ENCODE measurements around the gene OLFM2. TPM values are rescaled to one million over a fixed set of nuclear protein-coding genes. Genes with fewer than 3 reads are reported as not detected.

The OLFM2 gene
- total RNA-seq, 2 donors from 2014 or later: 33.1 to 58.1 TPM

- Histone ChIP-seq H3K4me1 (ENCODE audit: control insufficient read depth, insufficient read depth, low read length) (no peaks in the 10 kb centered on the region), H3K27me3 (ENCODE audit: control insufficient read depth, insufficient read depth, low read length, poor library complexity, severe bottlenecking) (no peaks in the 10 kb centered on the region), H3K4me3 (ENCODE audit: low read length) (no peak overlapping the region), H3K36me3 (ENCODE audit: control insufficient read depth, insufficient read depth, low read length) (no peaks in the 10 kb centered on the region), H3K9me3 (ENCODE audit: control insufficient read depth, low read length) (no peaks in the 10 kb centered on the region), H3K27ac (ENCODE audit: low read depth, low read length) (no peak overlapping the region), H3K9ac (ENCODE audit: extremely low read depth, low read length, poor library complexity, severe bottlenecking) (no peak overlapping the region)
- Mint-ChIP-seq H3K27me3 (ENCODE audit: insufficient read depth) (peaks cover 16% of the 10 kb centered on the region), H3K4me3 (no peak overlapping the region), H3K27ac (no peak overlapping the region), H3K4me1 (no peaks in the 10 kb centered on the region), H3K9me3 (no peaks in the 10 kb centered on the region), H3K36me3 (ENCODE audit: low read depth) (no peaks in the 10 kb centered on the region)
- WGBS, 2 experiments (ENCODE audit: insufficient coverage in 1 of 2, insufficient read length in 1 of 2): 91 to 100% methylated on average over 1 of the region's 1 CpG
- DNase-seq: no peak
- no peak for TF ChIP-seq CTCF (conservative IDR thresholded peaks at IDR 0.05)
Observed at GRCh38 chr19:9958379-9958821, 22.1 kb upstream of the OLFM2 start.

- no peak overlapping the region for H3K9ac ChIP-seq (ENCODE audit: extremely low read depth, low read length, poor library complexity, severe bottlenecking)
- Mint-ChIP-seq H3K4me3 (no peak overlapping the region), H3K4me1 (no peaks in the 10 kb centered on the region), H3K27me3 (ENCODE audit: insufficient read depth) (peaks cover 9% of the 10 kb centered on the region), H3K27ac (no peak overlapping the region), H3K9me3 (no peaks in the 10 kb centered on the region), H3K36me3 (ENCODE audit: low read depth) (no peaks in the 10 kb centered on the region)
- no peak overlapping the region for H3K27ac ChIP-seq (ENCODE audit: low read depth, low read length)
- DNase-seq: no peak
- no peaks in the 10 kb centered on the region for H3K9me3 ChIP-seq (ENCODE audit: control insufficient read depth, low read length)
- no peaks in the 10 kb centered on the region for H3K36me3 ChIP-seq (ENCODE audit: control insufficient read depth, insufficient read depth, low read length)
- no peaks in the 10 kb centered on the region for H3K4me1 ChIP-seq (ENCODE audit: control insufficient read depth, insufficient read depth, low read length)
- no peaks in the 10 kb centered on the region for H3K27me3 ChIP-seq (ENCODE audit: control insufficient read depth, insufficient read depth, low read length, poor library complexity, severe bottlenecking)
- H3K4me3 ChIP-seq (ENCODE audit: low read length): no peak overlapping the region
- no peak for TF ChIP-seq CTCF (conservative IDR thresholded peaks at IDR 0.05)
- 88 to 100% methylated on average over 1 to 3 of the region's 3 CpGs for WGBS, 2 experiments (ENCODE audit: insufficient coverage in 1 of 2, insufficient read length in 1 of 2)
Observed at GRCh38 chr19:9956956-9957355, 20.6 kb upstream of the OLFM2 start.

- no peak for DNase-seq
- 85 to 88% methylated on average over 8 to 18 of the region's 18 CpGs for WGBS, 2 experiments (ENCODE audit: insufficient coverage in 1 of 2, insufficient read length in 1 of 2)
- Mint-ChIP-seq H3K36me3 (ENCODE audit: low read depth) (no peaks in the 10 kb centered on the region), H3K27ac (no peak overlapping the region), H3K4me3 (no peak overlapping the region), H3K9me3 (no peaks in the 10 kb centered on the region), H3K4me1 (no peaks in the 10 kb centered on the region), H3K27me3 (ENCODE audit: insufficient read depth) (no peaks in the 10 kb centered on the region)
- Histone ChIP-seq H3K9ac (ENCODE audit: extremely low read depth, low read length, poor library complexity, severe bottlenecking) (no peak overlapping the region), H3K4me3 (ENCODE audit: low read length) (no peak overlapping the region), H3K27ac (ENCODE audit: low read depth, low read length) (no peak overlapping the region), H3K27me3 (ENCODE audit: control insufficient read depth, insufficient read depth, low read length, poor library complexity, severe bottlenecking) (no peaks in the 10 kb centered on the region), H3K4me1 (ENCODE audit: control insufficient read depth, insufficient read depth, low read length) (no peaks in the 10 kb centered on the region), H3K9me3 (ENCODE audit: control insufficient read depth, low read length) (no peaks in the 10 kb centered on the region), H3K36me3 (ENCODE audit: control insufficient read depth, insufficient read depth, low read length) (no peaks in the 10 kb centered on the region)
- TF ChIP-seq CTCF (conservative IDR thresholded peaks at IDR 0.05): no peak
Observed at GRCh38 chr19:9953802-9954542, 17.7 kb upstream of the OLFM2 start.

Measured in endodermal cell (in vitro differentiated cells).